GM19035 (cell line): ENCODE results near the gene MAP6D1.

Experiments used
- ATAC-seq: cut with Tn5 transposase; IDR thresholded peaks from one replicate; pipeline ENCODE4 v1.9.1; 2021; ENCODE audit not compliant: unreplicated experiment

Gene MAP6D1

GRCh38 chr3:183825456-183826161, at the start of gene MAP6D1:
Gene MAP6D1, minus strand, starts transcription at chr3:183825577. Its CDS starts 30 bp downstream, at chr3:183825547.
- ATAC-seq = no peak

GRCh38 chr3:183873914-183874313, 48.5 kb upstream of the MAP6D1 start:
- ATAC-seq = no peak

DNA sequence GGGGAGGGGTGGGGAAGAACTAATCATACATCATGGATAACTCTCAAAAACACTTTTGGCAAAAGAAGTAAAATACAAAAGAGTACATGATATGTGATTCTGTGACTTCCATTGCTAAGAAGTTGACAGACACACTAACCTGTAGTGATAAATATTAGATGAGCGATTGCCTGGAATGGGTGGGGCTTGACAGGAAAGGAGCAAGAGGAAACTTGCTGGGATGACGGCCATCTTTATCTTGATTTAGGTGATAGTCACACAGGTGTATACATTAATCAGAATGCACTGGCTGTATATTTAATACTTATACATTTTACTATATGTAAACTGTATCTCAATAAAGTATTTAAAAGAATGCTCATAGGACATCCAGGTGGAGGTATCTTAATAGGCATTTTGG, 46.2 kb upstream of the MAP6D1 start:
- ATAC-seq = no peak

GRCh38 chr3:183870563-183870962, 45.2 kb upstream of the MAP6D1 start:
- no peak for ATAC-seq

GRCh38 chr3:183868796-183869195, 43.4 kb upstream of the MAP6D1 start:
- ATAC-seq = no peak

GRCh38 chr3:183862610-183863009, 37.2 kb upstream of the MAP6D1 start:
- no peak for ATAC-seq

GRCh38 chr3:183857863-183858262, 32.5 kb upstream of the MAP6D1 start:
- ATAC-seq = no peak

GRCh38 chr3:183854318-183855035, 29.1 kb upstream of the MAP6D1 start:
- no peak for ATAC-seq

DNA sequence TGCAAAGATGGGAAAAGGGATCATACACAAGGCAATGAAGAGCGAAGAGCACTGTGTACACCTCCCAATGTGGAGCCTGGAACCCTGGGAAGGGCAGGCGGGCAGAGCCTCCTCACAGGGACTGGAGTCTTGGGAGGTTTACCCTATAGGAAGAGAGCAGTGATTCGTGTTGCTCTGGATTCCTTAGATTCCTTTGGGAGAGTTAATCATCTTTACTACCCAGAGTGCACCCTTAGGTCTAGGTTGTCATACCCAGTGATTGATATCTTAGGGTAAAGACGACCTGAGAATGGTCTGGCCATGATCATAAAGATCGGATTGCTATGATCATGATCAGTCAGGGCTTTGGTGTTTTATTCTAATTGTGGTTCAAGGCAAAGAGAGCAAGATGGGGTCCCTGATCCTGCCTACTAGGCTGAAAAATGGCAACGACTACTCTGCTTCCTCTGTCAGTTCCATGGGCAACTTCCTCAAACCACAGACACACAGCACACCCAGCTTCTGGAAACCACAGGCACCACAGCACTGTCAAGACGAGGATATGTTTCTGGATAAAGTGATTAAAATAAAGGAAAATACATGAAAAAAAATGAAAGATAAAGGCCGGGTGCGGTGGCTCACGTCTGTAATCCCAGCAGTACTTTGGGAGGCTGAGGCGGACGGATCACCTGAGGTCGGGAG, 20.4 kb upstream of the MAP6D1 start:
- ATAC-seq = no peak

DNA sequence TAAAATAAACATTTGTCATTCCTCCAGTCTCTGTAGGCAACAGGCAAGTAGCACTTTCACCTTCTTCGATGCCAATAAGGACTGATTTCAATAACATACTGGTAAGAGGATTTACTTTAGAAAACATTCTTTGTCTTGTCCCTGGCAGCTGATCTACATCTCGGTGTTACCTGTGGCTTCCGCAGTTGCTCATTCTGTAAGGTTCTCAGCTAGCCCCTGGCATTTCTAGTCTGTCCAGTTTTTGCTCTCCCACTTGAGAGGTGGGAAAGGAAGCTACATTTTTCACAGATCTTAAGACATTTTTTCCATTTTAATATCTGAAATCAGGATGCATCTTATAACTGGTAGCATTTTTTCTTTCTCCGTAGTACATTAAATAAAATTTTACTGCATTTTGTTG, 19.7 kb upstream of the MAP6D1 start:
- no peak for ATAC-seq

GRCh38 chr3:183844606-183845005, 19.2 kb upstream of the MAP6D1 start:
- no peak for ATAC-seq

DNA sequence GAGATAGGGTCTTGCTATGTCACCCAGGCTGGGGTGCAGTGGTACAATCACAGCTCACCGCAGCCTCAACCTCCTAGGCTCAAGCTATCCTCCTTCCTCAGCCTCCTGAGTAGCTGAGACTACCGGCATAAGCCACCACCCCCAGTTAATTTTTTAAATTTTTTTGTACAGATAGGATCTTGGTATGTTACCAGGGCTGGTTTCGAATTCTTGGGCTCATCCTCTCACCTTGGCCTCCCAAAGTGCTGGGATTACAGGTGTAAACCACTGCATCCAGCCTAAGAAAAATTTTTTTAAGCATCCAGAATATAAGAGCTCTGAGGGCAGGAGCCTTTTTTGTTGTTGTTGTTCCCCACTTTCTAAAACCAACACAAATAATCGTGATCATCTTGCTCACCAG, 14.4 kb upstream of the MAP6D1 start:
- ATAC-seq = no peak

DNA sequence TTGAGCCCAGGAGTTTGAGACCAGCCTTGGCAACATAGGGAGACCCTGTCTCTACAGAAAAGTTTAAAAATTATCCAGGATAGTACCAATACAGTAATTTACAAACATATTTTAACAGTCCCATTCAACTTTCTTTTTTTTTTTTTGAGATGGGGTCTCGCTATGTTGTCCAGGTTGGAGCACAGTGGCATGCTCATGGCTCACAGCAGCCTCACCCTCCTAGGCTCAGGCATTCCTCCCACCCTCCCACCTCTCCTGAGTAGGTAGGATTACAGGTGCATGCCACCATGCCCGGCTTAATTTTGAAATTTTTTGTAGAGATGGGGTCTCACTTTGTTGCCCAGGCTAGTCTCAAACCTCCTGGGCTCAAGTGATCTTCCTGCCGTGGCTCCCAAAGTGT, 12.5 kb upstream of the MAP6D1 start:
- ATAC-seq = no peak

DNA sequence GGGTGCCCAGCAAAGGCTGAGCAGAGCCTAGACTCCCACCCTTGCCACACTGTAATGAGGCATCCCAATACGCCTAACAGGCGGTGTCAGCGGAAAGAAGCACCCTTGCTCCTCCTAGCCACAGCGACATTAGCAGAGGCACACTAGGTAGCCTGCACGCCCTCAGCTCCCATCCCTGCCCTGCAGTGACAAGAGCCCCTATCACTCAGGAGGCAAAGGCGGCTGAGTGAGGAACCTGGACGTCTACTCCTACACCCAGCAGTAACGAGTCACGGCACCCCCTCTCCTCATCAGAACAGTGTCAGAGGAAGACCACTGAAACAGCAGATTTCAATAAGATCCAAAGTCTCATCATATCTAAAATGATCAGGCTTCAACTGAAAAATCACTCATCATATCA, 12.0 kb upstream of the MAP6D1 start:
- no peak for ATAC-seq

DNA sequence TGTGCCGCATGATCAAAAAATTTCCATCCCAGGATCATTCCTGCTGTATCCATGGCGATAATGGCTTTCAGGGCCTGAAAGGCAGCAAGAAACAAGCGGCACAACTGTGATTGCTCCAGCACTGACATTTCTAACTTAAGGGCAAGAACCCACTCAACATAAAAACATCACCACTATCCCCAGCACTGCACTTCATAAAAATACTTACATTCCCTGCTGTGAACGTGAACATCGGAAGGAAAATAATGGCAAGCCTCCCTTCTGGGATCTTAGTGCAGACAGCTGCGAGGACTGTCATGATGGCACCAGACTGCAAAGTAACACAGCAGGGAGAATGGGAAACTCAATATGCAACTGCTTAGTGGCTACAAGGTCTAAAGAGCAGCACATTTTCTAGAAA, 8.1 kb upstream of the MAP6D1 start:
- no peak for ATAC-seq

DNA sequence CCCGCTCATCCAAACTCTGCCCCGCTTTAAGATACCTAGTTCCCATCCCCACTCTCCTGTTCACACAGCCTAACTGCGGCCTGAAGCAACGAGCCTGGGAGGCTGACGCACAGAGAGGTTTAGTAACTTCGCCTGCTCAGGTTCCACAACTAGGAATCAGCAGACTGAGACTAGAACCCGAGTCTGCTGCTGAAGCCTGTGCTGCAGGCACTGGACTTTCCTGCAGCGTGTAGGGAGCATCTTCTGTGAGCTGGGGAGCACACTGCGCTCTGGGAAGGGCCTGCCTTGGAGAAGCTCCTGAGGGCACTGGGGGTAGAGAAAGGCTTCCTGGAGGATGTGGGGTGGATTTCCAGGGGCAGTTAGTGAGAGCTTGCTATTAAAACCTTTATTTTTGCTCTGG, 4.8 kb upstream of the MAP6D1 start:
- ATAC-seq = no peak

GRCh38 chr3:183829466-183829865, 4.1 kb upstream of the MAP6D1 start:
- no peak for ATAC-seq

DNA sequence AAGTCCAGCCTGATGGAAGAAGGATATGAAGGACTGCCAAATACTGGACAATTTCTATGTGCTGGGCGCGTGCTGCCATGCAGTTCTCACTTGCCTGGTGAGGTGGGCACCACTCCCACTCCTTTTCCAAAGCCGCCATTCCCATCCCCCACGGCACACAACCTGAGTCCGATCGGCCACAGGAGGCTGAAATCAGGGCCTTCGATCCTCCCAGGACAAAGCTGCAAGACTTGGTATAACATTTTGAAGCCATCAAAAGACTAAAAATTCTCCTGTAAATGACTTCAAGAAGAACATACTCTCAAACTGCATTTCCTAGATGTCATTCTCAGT, 3.1 kb upstream of the MAP6D1 start:
- no peak for ATAC-seq

DNA sequence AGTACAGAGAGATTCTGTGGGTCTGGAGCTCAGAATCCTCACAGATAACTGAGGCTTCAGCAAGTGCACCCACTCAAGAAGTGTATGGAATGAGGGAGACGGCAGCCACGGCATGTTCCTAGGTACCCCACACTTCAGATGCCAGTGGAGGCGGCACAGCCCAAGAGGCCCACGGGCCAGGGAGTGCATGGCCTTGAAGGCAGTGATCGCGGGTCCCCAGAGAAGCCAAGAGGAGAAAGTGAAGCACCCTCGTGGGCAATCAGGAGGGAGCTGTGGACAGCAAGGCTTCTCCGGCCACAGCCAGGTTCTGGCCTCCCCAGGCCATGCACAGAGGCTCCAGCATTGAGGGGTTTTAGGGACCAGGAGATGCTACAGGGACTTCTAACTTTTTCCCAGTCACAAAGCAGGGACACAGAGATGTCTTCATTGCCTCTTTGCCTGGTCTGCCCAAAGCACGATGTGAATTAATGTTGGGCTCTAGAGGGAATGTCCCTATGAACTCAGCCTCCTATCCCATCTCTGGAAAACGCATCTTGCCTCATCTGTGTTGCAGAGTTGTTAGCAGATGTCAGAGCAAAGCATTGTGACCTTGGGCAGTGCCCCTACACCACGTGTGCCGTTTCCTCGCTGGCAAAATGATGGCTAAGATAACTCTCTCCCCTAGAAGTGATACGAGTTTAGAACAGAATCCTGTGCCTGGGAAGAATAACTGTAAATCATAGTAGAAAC, 2.6 kb upstream of the MAP6D1 start:
- no peak for ATAC-seq

DNA sequence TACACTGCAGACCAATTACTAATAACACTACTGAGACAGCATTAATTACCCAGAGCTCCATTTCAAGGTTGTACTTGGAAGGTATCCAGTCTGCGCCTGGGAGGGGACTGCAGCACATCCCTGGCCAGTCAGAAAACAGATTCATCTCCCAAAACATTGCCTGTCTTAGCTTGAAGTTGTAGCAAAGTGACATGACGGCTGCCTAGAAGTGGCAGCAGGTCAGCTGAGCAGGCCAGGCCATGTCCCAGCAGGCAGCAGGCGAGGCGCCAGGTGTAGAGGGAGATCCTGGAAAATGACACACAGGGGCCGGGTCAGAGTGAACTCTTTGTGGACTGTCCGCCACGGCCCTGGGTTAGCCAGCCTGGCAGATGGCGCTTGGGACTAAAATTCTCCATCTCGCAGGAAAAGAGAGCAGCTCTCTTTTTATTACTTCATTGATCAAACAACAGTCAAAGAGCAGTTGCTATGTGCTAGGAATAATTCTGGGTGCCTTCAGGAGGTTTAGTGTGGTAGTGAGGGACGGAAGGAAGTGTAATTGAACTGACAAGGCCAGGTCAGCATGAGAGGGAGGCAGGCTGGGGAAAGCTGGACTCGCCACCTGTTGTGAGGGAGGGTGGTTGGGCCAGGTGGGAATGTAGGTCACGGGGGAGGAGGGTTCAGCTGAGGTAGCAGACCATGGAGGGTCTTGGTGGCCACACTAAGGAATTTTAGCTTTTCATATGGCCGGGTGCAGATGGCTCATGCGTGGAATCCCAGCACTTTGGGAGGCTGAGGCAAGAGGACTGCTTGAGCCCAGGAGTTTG, 1.3 kb upstream of the MAP6D1 start:
- no peak for ATAC-seq
